Measurements from ENCODE around the gene KIAA0319L.

Gene KIAA0319L

GRCh38 chr1:35599411-35599810 lies 42.2 kb upstream of the KIAA0319L start:
- TF ChIP-seq EZH2phosphoT487 (IDR thresholded peaks at IDR 0.05; ENCODE audit: borderline replicate concordance, low read length) = no peak
- H3F3A ChIP-seq (ENCODE audit: control insufficient read depth, insufficient read depth) = no peaks in the 10 kb centered on the region
- no peak overlapping the region for H3K27ac ChIP-seq (ENCODE audit: low read depth, low read length)
- H3K4me1 ChIP-seq (ENCODE audit: control insufficient read depth, low read length) = no peaks in the 10 kb centered on the region
- no peaks in the 10 kb centered on the region for H3K9me2 ChIP-seq (replicated peaks; ENCODE audit: control insufficient read depth, low read length)
- H3K36me3 ChIP-seq (ENCODE audit: control insufficient read depth, low read length) = peaks cover 28% of the 10 kb centered on the region
- no peaks in the 10 kb centered on the region for H3K79me2 ChIP-seq (ENCODE audit: control insufficient read depth, low read length)
- no peaks in the 10 kb centered on the region for H3K27me3 ChIP-seq (ENCODE audit: control insufficient read depth, low read length)
- no peak overlapping the region for H3K4me3 ChIP-seq (ENCODE audit: low read length)
- no peak overlapping the region for H3K4me2 ChIP-seq (ENCODE audit: low read length)
- H4K20me1 ChIP-seq (ENCODE audit: control insufficient read depth, insufficient read depth, low read depth, low read length) = no peaks in the 10 kb centered on the region; the same call in 1 of the 2 replicates
- no peaks in the 10 kb centered on the region for H3K9me3 ChIP-seq (ENCODE audit: control insufficient read depth, insufficient read depth, low read length)

GRCh38 chr1:35598895-35599294 lies 41.7 kb upstream of the KIAA0319L start:
- TF ChIP-seq EZH2phosphoT487 (IDR thresholded peaks at IDR 0.05; ENCODE audit: borderline replicate concordance, low read length) (no peak), CTCF (IDR thresholded peaks at IDR 0.05; ENCODE audit: low read depth, low read length, poor library complexity, severe bottlenecking) (no peak)
- H3F3A ChIP-seq (ENCODE audit: control insufficient read depth, insufficient read depth) = no peaks in the 10 kb centered on the region
- H3K36me3 ChIP-seq (ENCODE audit: control insufficient read depth, low read length) = peaks cover 24% of the 10 kb centered on the region
- no peaks in the 10 kb centered on the region for H3K9me3 ChIP-seq (ENCODE audit: control insufficient read depth, insufficient read depth, low read length)
- no peak overlapping the region for H3K4me2 ChIP-seq (ENCODE audit: low read length)
- H3K79me2 ChIP-seq (ENCODE audit: control insufficient read depth, low read length) = no peaks in the 10 kb centered on the region
- no peaks in the 10 kb centered on the region for H3K27me3 ChIP-seq (ENCODE audit: control insufficient read depth, low read length)
- no peaks in the 10 kb centered on the region for H3K4me1 ChIP-seq (ENCODE audit: control insufficient read depth, low read length)
- no peak overlapping the region for H3K4me3 ChIP-seq (ENCODE audit: low read length)
- H3K9me2 ChIP-seq (replicated peaks; ENCODE audit: control insufficient read depth, low read length) = no peaks in the 10 kb centered on the region
- no peak overlapping the region for H3K27ac ChIP-seq (ENCODE audit: low read depth, low read length)
- no peaks in the 10 kb centered on the region; the same call in 1 of the 2 replicates for H4K20me1 ChIP-seq (ENCODE audit: control insufficient read depth, insufficient read depth, low read depth, low read length)

- H3K4me3 ChIP-seq (ENCODE audit: low read length) = no peak overlapping the region
- TF ChIP-seq CTCF (IDR thresholded peaks at IDR 0.05; ENCODE audit: low read depth, low read length, poor library complexity, severe bottlenecking) = no peak
- no peak for TF ChIP-seq EZH2phosphoT487 (IDR thresholded peaks at IDR 0.05; ENCODE audit: borderline replicate concordance, low read length)
- no peaks in the 10 kb centered on the region; the same call in 1 of the 2 replicates for H4K20me1 ChIP-seq (ENCODE audit: control insufficient read depth, insufficient read depth, low read depth, low read length)
- no peaks in the 10 kb centered on the region for H3K79me2 ChIP-seq (ENCODE audit: control insufficient read depth, low read length)
- H3K36me3 ChIP-seq (ENCODE audit: control insufficient read depth, low read length) = peaks cover 15% of the 10 kb centered on the region
- H3F3A ChIP-seq (ENCODE audit: control insufficient read depth, insufficient read depth) = no peaks in the 10 kb centered on the region
- no peaks in the 10 kb centered on the region for H3K27me3 ChIP-seq (ENCODE audit: control insufficient read depth, low read length)
- no peaks in the 10 kb centered on the region for H3K9me3 ChIP-seq (ENCODE audit: control insufficient read depth, insufficient read depth, low read length)
- no peaks in the 10 kb centered on the region for H3K4me1 ChIP-seq (ENCODE audit: control insufficient read depth, low read length)
- no peaks in the 10 kb centered on the region for H3K9me2 ChIP-seq (replicated peaks; ENCODE audit: control insufficient read depth, low read length)
- no peak overlapping the region for H3K4me2 ChIP-seq (ENCODE audit: low read length)
- H3K27ac ChIP-seq (ENCODE audit: low read depth, low read length) = no peak overlapping the region
These were observed 40.7 kb upstream of the KIAA0319L start for GRCh38 chr1:35597870-35598269.

GRCh38 chr1:35595684-35596083 lies 38.5 kb upstream of the KIAA0319L start:
- TF ChIP-seq CTCF (IDR thresholded peaks at IDR 0.05; ENCODE audit: low read depth, low read length, poor library complexity, severe bottlenecking) (no peak), EZH2phosphoT487 (IDR thresholded peaks at IDR 0.05; ENCODE audit: borderline replicate concordance, low read length) (no peak)
- Histone ChIP-seq H4K20me1 (ENCODE audit: control insufficient read depth, insufficient read depth, low read depth, low read length) (no peaks in the 10 kb centered on the region; the same call in 1 of the 2 replicates), H3K27me3 (ENCODE audit: control insufficient read depth, low read length) (no peaks in the 10 kb centered on the region), H3K79me2 (ENCODE audit: control insufficient read depth, low read length) (no peaks in the 10 kb centered on the region), H3K4me2 (ENCODE audit: low read length) (no peak overlapping the region), H3K4me3 (ENCODE audit: low read length) (no peak overlapping the region), H3K36me3 (ENCODE audit: control insufficient read depth, low read length) (no peaks in the 10 kb centered on the region; the same call in 1 of the 2 replicates), H3K27ac (ENCODE audit: low read depth, low read length) (no peak overlapping the region), H3K9me2 (replicated peaks; ENCODE audit: control insufficient read depth, low read length) (no peaks in the 10 kb centered on the region), H3F3A (ENCODE audit: control insufficient read depth, insufficient read depth) (no peaks in the 10 kb centered on the region), H3K9me3 (ENCODE audit: control insufficient read depth, insufficient read depth, low read length) (no peaks in the 10 kb centered on the region), H3K4me1 (ENCODE audit: control insufficient read depth, low read length) (no peaks in the 10 kb centered on the region)

Data from DOHH2 (cell line).